Gastrocnemius medialis (tissue), 4 donors: ENCODE results near the gene WDR82.

Experiments used
- POLR2A ChIP-seq, 2 donors: fragments of 450-650 bp; IDR thresholded peaks; one replicate each; pipeline ENCODE4 v1.6.1; 2017; ENCODE audit warnings: antibody characterized with exemption in 2 of 2, mild to moderate bottlenecking in 2 of 2, moderate library complexity in 2 of 2
- TF ChIP-seq, protein P1 (sequence below), 5 experiments: fragments of 450-650 bp in 3 of 5; fragments of 200-600 bp in 2 of 5; sonication (generic) in 2 of 5; IDR thresholded peaks in 4 of 5; conservative IDR thresholded peaks in 1 of 5; 1 replicate in 4 of 5; 2 replicates in 1 of 5; pipeline ENCODE4 v1.5.1; 2016 to 2019; ENCODE audit warnings: antibody characterized with exemption in 5 of 5, mild to moderate bottlenecking in 3 of 5, moderate library complexity in 3 of 5

DNA sequence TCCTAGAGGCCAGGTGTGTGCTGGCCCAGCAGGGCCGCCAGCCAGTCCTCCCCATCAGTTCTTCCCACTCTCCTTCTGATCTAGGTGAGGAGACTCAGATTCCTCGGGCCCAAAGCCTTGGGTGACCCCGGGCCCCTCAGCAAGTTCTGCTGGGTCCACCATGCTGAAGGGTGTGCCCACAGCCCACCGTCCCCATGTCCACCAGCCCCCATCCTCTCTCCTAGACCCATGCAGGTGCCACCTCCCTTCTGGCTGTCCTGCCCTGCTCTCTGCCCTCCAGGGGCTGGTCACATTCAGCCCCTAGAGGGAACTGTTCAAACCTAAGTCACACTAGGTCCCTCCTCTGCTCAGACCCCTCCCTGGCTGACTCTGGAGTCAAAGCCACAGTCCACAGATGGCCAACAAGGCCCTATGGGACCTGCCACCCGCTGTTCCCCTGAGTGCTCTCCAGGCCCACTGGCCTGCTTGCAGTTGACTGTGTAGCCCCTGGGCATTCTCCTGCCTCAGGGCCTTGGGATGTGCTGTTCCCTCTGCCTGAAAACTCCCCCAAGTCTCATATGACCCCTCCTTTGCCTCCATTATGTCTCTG lies 52.1 kb downstream of the WDR82 start:
- TF ChIP-seq, protein P1, sequence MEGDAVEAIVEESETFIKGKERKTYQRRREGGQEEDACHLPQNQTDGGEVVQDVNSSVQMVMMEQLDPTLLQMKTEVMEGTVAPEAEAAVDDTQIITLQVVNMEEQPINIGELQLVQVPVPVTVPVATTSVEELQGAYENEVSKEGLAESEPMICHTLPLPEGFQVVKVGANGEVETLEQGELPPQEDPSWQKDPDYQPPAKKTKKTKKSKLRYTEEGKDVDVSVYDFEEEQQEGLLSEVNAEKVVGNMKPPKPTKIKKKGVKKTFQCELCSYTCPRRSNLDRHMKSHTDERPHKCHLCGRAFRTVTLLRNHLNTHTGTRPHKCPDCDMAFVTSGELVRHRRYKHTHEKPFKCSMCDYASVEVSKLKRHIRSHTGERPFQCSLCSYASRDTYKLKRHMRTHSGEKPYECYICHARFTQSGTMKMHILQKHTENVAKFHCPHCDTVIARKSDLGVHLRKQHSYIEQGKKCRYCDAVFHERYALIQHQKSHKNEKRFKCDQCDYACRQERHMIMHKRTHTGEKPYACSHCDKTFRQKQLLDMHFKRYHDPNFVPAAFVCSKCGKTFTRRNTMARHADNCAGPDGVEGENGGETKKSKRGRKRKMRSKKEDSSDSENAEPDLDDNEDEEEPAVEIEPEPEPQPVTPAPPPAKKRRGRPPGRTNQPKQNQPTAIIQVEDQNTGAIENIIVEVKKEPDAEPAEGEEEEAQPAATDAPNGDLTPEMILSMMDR (IDR thresholded peaks at IDR 0.05 in 4 of 5, conservative IDR thresholded peaks at IDR 0.05 in 1 of 5): no peak
- no peak for TF ChIP-seq POLR2A (IDR thresholded peaks at IDR 0.05)
